Heart left ventricle (tissue), 16 donors: ENCODE data around the gene TMEM130. TPM values are rescaled to one million over a fixed set of nuclear protein-coding genes. Genes with fewer than 3 reads are reported as not detected.

ENCODE experiments used
- ATAC-seq, 4 donors: fragments of 200-7000 bp; cut with Tn5 transposase; one replicate each; pipeline ENCODE4 v1.9.1; 2020 to 2022; ENCODE audit warnings: moderate library complexity in 4 of 4, mild to moderate bottlenecking in 3 of 4, moderate number of reproducible peaks in 1 of 4
- DNase-seq, 5 donors: peaks; one replicate each; pipeline ENCODE4 v3.0.0-alpha.2; 2020
- H3K27ac ChIP-seq, 12 donors: fragments of 200-600 bp; sonication (generic) in 4 of 12; one replicate each; pipeline versions ENCODE4 v1.5.0 to v1.8.0; 2016 to 2022; ENCODE audit warnings: mild to moderate bottlenecking in 2 of 12
- H3K27me3 ChIP-seq, 9 donors: fragments of 200-600 bp; sonication (generic) in 2 of 9; one replicate each; pipeline versions ENCODE4 v1.5.1 to v1.8.0; 2016 to 2022; ENCODE audit warnings: mild to moderate bottlenecking in 3 of 9
- H3K36me3 ChIP-seq, 9 donors: fragments of 200-600 bp; sonication (generic) in 2 of 9; one replicate each; pipeline versions ENCODE4 v1.5.0 to v1.8.0; 2018 to 2022; ENCODE audit warnings: mild to moderate bottlenecking in 2 of 9
- H3K4me1 ChIP-seq, 12 donors: fragments of 200-600 bp; sonication (generic) in 4 of 12; one replicate each; pipeline versions ENCODE4 v1.5.0 to v1.8.0; 2016 to 2022; ENCODE audit warnings: mild to moderate bottlenecking in 3 of 12
- H3K4me3 ChIP-seq, 12 donors: fragments of 200-600 bp; sonication (generic) in 4 of 12; one replicate each; pipeline versions ENCODE4 v1.5.0 to v1.8.0; 2017 to 2022; ENCODE audit warnings: mild to moderate bottlenecking in 9 of 12, moderate library complexity in 4 of 12
- H3K9me3 ChIP-seq, 12 donors: fragments of 200-600 bp; sonication (generic) in 4 of 12; one replicate each; pipeline versions ENCODE4 v1.5.0 to v1.8.0; 2016 to 2022; ENCODE audit warnings: mild to moderate bottlenecking in 1 of 12
- CTCF ChIP-seq, 12 donors: fragments of 200-600 bp; sonication (generic) in 4 of 12; IDR thresholded peaks; one replicate each; pipeline versions ENCODE4 v1.5.0 to v1.8.0; 2018 to 2022; ENCODE audit warnings: antibody characterized with exemption in 12 of 12, mild to moderate bottlenecking in 5 of 12
- POLR2A ChIP-seq, 2 donors: fragments of 450-650 bp; IDR thresholded peaks; one replicate each; pipeline ENCODE4 v1.6.1; 2017; ENCODE audit warnings: antibody characterized with exemption in 2 of 2, mild to moderate bottlenecking in 2 of 2, moderate library complexity in 2 of 2
- WGBS, 4 donors: extraction: QIAGEN DNeasy Blood & Tissue Kit in 2 of 4; methylation state at CpG; one replicate each; pipeline versions ENCODE4 v1.1.5 to v1.1.7; 2013 to 2018; 5-methylcytosine and 5-hydroxymethylcytosine counted together
- intact Hi-C, 10 donors: fragments of 100-400 bp; cut with DNase I; formaldehyde crosslinking; loops; one replicate each; pipeline versions ENCODE4 v1.11.1 to v1.14.2; 2022
- polyA plus RNA-seq, 2 donors: library from polyadenylated mRNA; stranded (reverse); fragments of 200-250 nt; gene quantifications; one replicate each; pipeline ENCODE4 v1.2.3, GENCODE V29; 2013
- total RNA-seq, 9 donors: library from RNA; depleted of rRNA in 2 of 9; stranded (reverse); fragments of >200 nt in 2 of 9; fragmentation: NEBNext Ultra II Directional in 3 of 9; extraction: Animal tissue kit (Norgen Biotek cat#: 25700) in 3 of 9; gene quantifications; one replicate each; pipeline versions ENCODE4 v1.1.0 to v1.2.4, GENCODE V29; 2016 to 2023
- donor health status: ischemic (EF 13 %, LVEDD 7.1; RV severe dilation, severe dysfunction).
- donor health status: healthy with polysubstance abuse.
- donor health status: DM: no; HTN: yes; CAD: no.
- donor health status: DM: no; HTN: no; CAD: no.
- donor health status: ischemic (EF 25% LVEDD 6.9; RV normal size, moderate dysfunction).
- donor health status: ischemic (EF 25% LVEDD 5.7; RV mildly dilated, moderate dysfunction).
- donor health status: healthy.
- donor health status: DM: yes; HTN: yes; CAD: no.
- donor health status: ischemic (EF 35%, LVEDD 5.7; RV mildly dilated, moderate dysfunction).
- donor health status: nonischemic (EF 11% LVEDD 7.7; RV severe dilation, severe dysfunction).
- donor health status: DM: yes; HTN: yes; CAD: no.
- donor health status: PGD.
- donor health status: ischemic (EF 29% LVEDD 5.4; RV normal size, mild dysfunction).
- donor health status: nonischemic (EF 23%, LVEDD 6.1; RV moderate dilation, normal function).

TMEM130 gene
- total and polyA plus RNA-seq, 11 donors = 0.11 to 0.77 (median 0.20) TPM; not detected in 7

DNA sequence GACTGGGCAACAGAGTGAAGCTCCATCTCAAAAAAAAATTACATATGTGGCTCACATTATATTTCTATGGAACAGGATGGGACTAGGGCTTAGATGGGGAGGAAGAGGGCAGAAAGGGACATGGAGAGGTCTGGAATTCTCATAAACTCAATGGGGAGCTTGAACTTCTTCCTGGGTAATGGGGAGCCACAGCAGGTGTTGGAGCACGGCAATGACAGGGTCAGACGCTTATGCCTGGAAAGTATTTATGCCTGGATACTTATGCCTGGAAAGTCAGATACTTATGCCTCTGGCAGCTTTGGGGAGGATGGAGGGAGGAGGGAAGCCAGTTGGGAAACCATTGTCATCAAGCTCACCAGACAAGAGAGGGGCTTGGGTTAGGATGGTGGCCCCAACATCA lies 36.8 kb downstream of the TMEM130 start:
- intact Hi-C loops = loop anchor here in 1 of 10 donors (10.0 kb wide), 1 partner anchor 548 kb away; the partner anchor contains the start of gene BRI3
- Histone ChIP-seq H3K36me3 (no peaks in the 10 kb centered on the region), H3K4me1 (peaks cover 0 to 7% (median 0%) of the 10 kb centered on the region in 12 donors), H3K27me3 (peaks cover 0 to 10% (median 0%) of the 10 kb centered on the region in 9 donors), H3K27ac (no peak overlapping the region), H3K4me3 (no peak overlapping the region), H3K9me3 (no peaks in the 10 kb centered on the region)
- DNase-seq (no peak), ATAC-seq (no peak)
- 79 to 90% (median 87%) methylated on average over 2 of the region's 2 CpGs for WGBS, 4 donors
- no peak for TF ChIP-seq CTCF (IDR thresholded peaks at IDR 0.05)
- no peak for TF ChIP-seq POLR2A (IDR thresholded peaks at IDR 0.05)

DNA sequence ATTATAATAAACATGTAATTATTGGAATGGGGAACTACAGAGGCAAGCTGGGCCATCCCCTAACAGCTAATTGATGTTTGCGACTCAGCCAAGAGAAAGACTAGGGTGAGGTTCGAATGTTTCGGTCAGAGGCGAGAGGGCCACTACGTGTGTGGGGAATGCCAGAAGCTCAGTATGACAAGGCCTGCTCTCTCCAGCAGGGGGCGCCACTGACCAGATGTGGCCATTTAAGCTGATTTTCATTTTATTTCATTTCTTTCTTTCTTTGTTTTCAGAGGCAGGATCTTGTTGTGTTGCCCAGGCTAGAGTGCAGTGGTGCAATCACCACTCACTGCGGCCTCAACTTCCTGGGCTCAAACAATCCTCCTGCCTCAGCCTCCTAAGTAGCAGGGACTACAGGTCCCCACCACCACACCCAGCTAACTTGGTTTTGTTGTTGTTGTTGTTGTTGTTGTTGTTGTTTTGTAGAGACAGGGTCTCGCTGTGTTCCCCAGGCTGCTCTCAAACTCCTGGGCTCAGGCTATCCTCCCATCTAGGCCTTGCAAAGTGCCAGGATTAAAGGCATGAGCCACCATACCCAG lies 38.1 kb downstream of the TMEM130 start:
- peak overlapping the region in 4 of 12 donors; percentile 46 to 57 (median 48) for H3K27ac ChIP-seq
- WGBS, 4 donors = 74 to 82% (median 81%) methylated on average over 8 of the region's 8 CpGs
- peaks cover 0 to 10% (median 0%) of the 10 kb centered on the region in 12 donors for H3K4me1 ChIP-seq
- no peak overlapping the region for H3K4me3 ChIP-seq
- H3K27me3 ChIP-seq = peaks cover 0 to 5% (median 0%) of the 10 kb centered on the region in 9 donors
- no peaks in the 10 kb centered on the region for H3K36me3 ChIP-seq
- H3K9me3 ChIP-seq = no peaks in the 10 kb centered on the region
- peak in 11 of 12 donors; percentile 21 to 56 (median 41) for TF ChIP-seq CTCF (IDR thresholded peaks at IDR 0.05)
- no peak for TF ChIP-seq POLR2A (IDR thresholded peaks at IDR 0.05)
- DNase-seq (no peak), ATAC-seq (no peak)
- intact Hi-C loops = loop anchor here in 1 of 10 donors (10.0 kb wide), 1 partner anchor 547 kb away; the partner anchor contains the start of gene BRI3

GRCh38 chr7:98830972-98831548 lies 38.8 kb downstream of the TMEM130 start:
- H3K4me3 ChIP-seq = no peak overlapping the region
- TF ChIP-seq CTCF (IDR thresholded peaks at IDR 0.05) (no peak), POLR2A (IDR thresholded peaks at IDR 0.05) (no peak)
- H3K36me3 ChIP-seq = no peaks in the 10 kb centered on the region
- WGBS, 4 donors = 50 to 74% (median 53%) methylated on average over 2 of the region's 2 CpGs
- no peaks in the 10 kb centered on the region for H3K9me3 ChIP-seq
- H3K27ac ChIP-seq = peak overlapping the region in 6 of 12 donors; percentile 4 to 57 (median 47)
- intact Hi-C loops = loop anchor here in 1 of 10 donors (10.0 kb wide), 1 partner anchor 546 kb away; the partner anchor contains the start of gene BRI3
- peak; percentile 43 to 60 (median 55) for ATAC-seq
- DNase-seq = no peak
- peaks cover 0 to 16% (median 0%) of the 10 kb centered on the region in 12 donors for H3K4me1 ChIP-seq
- no peaks in the 10 kb centered on the region for H3K27me3 ChIP-seq

DNA sequence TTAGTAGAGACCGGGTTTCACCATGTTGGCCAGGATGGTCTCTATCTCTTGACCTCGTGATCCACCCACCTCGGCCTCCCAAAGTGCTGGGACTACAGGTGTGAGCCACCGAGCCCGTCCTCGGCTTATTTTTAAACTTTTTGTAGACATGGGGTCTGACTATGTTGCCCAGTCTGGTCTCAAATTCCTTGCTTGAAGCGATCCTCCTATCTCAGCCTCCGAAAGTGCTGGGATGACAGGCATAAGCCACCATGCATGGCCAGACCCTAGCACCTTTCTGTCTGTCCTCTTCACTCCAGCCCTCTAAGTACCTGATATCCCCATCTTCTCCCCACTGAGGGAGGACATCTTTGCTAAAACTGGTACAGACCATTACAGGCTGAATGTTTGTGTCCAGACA lies 41.4 kb downstream of the TMEM130 start:
- Histone ChIP-seq H3K27ac (peak overlapping the region in 1 of 12 donors; percentile 85), H3K4me3 (no peak overlapping the region), H3K27me3 (no peaks in the 10 kb centered on the region), H3K4me1 (peaks cover 0 to 18% (median 0%) of the 10 kb centered on the region in 12 donors), H3K9me3 (no peaks in the 10 kb centered on the region), H3K36me3 (no peaks in the 10 kb centered on the region)
- intact Hi-C loops = loop anchor here in 1 of 10 donors (2.0 kb wide), 1 partner anchor 60 kb away; no protein-coding TSS in a partner anchor
- 89 to 93% (median 91%) methylated on average over 8 of the region's 8 CpGs for WGBS, 4 donors
- TF ChIP-seq CTCF (IDR thresholded peaks at IDR 0.05) (no peak), POLR2A (IDR thresholded peaks at IDR 0.05) (no peak)
- no peak for ATAC-seq
- no peak for DNase-seq
